Esophagus squamous epithelium (tissue), 5 donors: ENCODE data around the gene TRMT11. TPM values are rescaled to one million over a fixed set of nuclear protein-coding genes. Genes with fewer than 3 reads are reported as not detected.

Source experiments
- DNase-seq: peaks from one replicate; lab custom pipeline; 2025; lab: John Stamatoyannopoulos, UW
- H3K27ac ChIP-seq, 4 donors: fragments of 200-600 bp; sonication (generic); one replicate each; pipeline ENCODE4 v1.5.1; 2016 to 2019; ENCODE audit warnings: mild to moderate bottlenecking in 1 of 4
- H3K27me3 ChIP-seq, 4 donors: fragments of 200-600 bp; sonication (generic); 1 replicate in 3 of 4; 2 replicates in 1 of 4; pipeline versions ENCODE4 v1.5.1 to v1.6.0; 2017 to 2021; ENCODE audit warnings: antibody characterized with exemption in 1 of 4
- H3K36me3 ChIP-seq, 3 donors: fragments of 200-600 bp; sonication (generic); one replicate each; pipeline ENCODE4 v1.5.1; 2016 to 2019
- H3K4me1 ChIP-seq, 3 donors: fragments of 200-600 bp; sonication (generic); one replicate each; pipeline ENCODE4 v1.5.1; 2017 to 2019
- H3K4me3 ChIP-seq, 4 donors: fragments of 200-600 bp; sonication (generic); 1 replicate in 3 of 4; 2 replicates in 1 of 4; pipeline ENCODE4 v1.5.1; 2016 to 2019; ENCODE audit warnings: mild to moderate bottlenecking in 2 of 4, moderate library complexity in 1 of 4
- H3K9me3 ChIP-seq, 3 donors: fragments of 200-600 bp; sonication (generic); one replicate each; pipeline ENCODE4 v1.5.1; 2016 to 2019
- POLR2A ChIP-seq, 4 donors: fragments of 450-650 bp; IDR thresholded peaks; one replicate each; pipeline ENCODE4 v1.6.1; 2017; ENCODE audit warnings: antibody characterized with exemption in 4 of 4, mild to moderate bottlenecking in 4 of 4, moderate library complexity in 3 of 4
- WGBS, 2 donors: methylation state at CpG; one replicate each; pipeline ENCODE4 v1.1.5; 2018; 5-methylcytosine and 5-hydroxymethylcytosine counted together
- intact Hi-C: fragments of 100-400 bp; cut with DNase I; formaldehyde crosslinking; loops from one replicate; pipeline ENCODE4 v1.15.0; 2022
- total RNA-seq, 4 donors: library from RNA; depleted of rRNA; stranded (reverse); fragments of >200 nt; gene quantifications; one replicate each; pipeline ENCODE4 v1.1.0, GENCODE V29; 2016
- TF ChIP-seq, protein P1 (sequence below), 6 experiments: fragments of 450-650 bp in 4 of 6; fragments of 200-600 bp in 2 of 6; sonication (generic) in 2 of 6; IDR thresholded peaks; one replicate each; pipeline ENCODE4 v1.5.1; 2016 to 2019; ENCODE audit warnings: antibody characterized with exemption in 6 of 6, mild to moderate bottlenecking in 4 of 6, moderate library complexity in 4 of 6
- donor health status: DM: yes; HTN: yes; CAD: no.

The TRMT11 gene
- 10 to 100 TPM in 3 of 4 donors, 1 to 10 TPM in 1; 7.8 to 23.3 (median 17.2) TPM for total RNA-seq

DNA sequence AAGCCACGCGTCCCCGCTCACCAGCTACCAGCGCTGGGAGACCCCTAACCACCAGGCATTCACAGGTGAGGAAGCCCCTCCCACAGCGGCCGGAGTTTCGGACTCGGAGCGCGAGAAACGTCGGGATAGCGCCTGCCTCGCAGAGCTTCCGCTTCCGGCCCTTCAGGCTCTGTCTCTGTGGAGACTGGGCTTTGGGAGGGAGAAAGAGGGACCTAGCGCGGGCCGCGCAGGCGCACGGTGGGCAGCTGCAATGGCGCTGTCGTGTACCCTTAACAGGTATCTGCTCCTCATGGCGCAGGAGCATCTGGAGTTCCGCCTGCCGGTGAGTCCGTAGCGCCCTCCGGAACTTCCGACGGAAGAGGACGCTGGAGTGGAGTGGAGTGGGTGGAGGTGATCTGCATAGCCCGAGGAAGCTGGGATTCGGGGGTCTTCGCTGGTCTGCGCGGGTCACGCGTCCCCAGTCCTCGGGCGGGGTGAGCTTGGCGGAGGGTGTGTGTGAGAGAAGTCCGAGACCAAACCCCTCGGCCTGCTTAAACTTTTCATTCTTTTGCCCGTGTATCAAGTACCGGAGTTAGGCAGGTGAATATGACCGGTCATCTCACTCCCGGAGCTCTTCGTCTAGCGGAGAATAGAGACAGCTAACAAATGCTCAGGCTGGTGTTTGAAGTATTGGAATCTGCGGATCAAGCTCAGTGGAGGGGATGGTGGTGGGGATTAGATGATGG is at the start of gene TRMT11:
TRMT11 (plus strand) TSS at position 240 of the 725 bp plus-strand sequence; CDS start at position 251, 11 bp downstream.
- H3K9me3 ChIP-seq, result no peaks in the 10 kb centered on the region
- peaks cover 0 to 41% (median 11%) of the 10 kb centered on the region in 3 donors for H3K4me1 ChIP-seq
- peak in 3 of 4 donors; percentile 49 to 72 (median 57) for TF ChIP-seq POLR2A (IDR thresholded peaks at IDR 0.05)
- TF ChIP-seq, protein P1, sequence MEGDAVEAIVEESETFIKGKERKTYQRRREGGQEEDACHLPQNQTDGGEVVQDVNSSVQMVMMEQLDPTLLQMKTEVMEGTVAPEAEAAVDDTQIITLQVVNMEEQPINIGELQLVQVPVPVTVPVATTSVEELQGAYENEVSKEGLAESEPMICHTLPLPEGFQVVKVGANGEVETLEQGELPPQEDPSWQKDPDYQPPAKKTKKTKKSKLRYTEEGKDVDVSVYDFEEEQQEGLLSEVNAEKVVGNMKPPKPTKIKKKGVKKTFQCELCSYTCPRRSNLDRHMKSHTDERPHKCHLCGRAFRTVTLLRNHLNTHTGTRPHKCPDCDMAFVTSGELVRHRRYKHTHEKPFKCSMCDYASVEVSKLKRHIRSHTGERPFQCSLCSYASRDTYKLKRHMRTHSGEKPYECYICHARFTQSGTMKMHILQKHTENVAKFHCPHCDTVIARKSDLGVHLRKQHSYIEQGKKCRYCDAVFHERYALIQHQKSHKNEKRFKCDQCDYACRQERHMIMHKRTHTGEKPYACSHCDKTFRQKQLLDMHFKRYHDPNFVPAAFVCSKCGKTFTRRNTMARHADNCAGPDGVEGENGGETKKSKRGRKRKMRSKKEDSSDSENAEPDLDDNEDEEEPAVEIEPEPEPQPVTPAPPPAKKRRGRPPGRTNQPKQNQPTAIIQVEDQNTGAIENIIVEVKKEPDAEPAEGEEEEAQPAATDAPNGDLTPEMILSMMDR (IDR thresholded peaks at IDR 0.05), result peak in 2 of 6 experiments; percentile 8 to 13
- peak; percentile 10 for DNase-seq
- peak within 1 kb of the TSS; percentile 60 to 85 (median 76) for H3K4me3 ChIP-seq
- WGBS, 2 donors, result 0 to 1% methylated on average over 33 to 34 of the region's 52 CpGs
- H3K27me3 ChIP-seq, result no peaks in the 10 kb centered on the region
- peaks cover 0 to 10% (median 0%) of the 10 kb centered on the region in 3 donors for H3K36me3 ChIP-seq
- intact Hi-C loops, result no loop called here
- peak within 1 kb of the TSS; percentile 80 to 89 (median 89) for H3K27ac ChIP-seq

DNA sequence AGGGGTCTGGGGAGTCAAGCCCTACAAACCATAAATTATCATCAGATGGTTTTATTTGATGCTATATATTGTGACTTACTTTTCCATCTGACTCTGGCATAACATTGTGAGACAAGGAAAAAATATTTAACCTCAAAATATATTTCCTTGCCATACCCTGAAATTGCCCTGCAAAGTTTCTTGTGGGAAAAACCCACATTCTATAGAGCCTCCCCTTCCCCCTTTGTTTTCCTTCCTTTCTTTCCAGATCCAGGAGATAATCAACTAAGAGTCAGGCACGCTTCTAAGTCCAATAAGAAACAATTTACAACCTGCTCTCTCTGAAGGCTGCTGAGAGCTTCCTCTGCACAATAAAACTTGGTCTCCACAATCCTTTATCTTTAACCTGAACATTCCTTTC is 47.3 kb upstream of the TRMT11 start:
- intact Hi-C loops, result no loop called here
- Histone ChIP-seq H3K36me3 (no peaks in the 10 kb centered on the region), H3K9me3 (no peaks in the 10 kb centered on the region), H3K27ac (no peak overlapping the region), H3K4me3 (no peak overlapping the region), H3K27me3 (no peaks in the 10 kb centered on the region), H3K4me1 (peaks cover 6 to 44% (median 22%) of the 10 kb centered on the region in 3 donors)
- TF ChIP-seq POLR2A (IDR thresholded peaks at IDR 0.05), result no peak
- TF ChIP-seq, protein P1 (IDR thresholded peaks at IDR 0.05), result no peak
- DNase-seq, result no peak
- WGBS, 2 donors, result 54 to 75% methylated on average over 1 of the region's 1 CpG

DNA sequence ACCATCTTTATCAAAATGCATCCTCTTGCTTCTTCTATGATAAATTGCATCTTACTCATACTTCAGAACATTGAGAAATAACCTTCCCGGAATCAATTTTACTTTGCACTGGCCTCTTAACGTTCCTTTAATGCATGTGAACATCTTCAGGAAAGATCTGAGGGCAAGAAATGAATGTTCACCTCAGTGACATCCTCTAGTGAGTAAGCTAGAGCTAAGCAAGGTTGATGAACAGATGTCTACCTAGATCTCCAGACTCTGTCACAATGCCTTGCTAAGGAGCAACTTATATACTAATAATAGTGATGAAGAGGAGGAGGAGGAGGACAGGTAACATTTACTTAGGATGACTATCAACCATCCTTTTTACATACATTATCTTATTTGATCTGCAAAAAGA is 46.5 kb upstream of the TRMT11 start:
- Histone ChIP-seq H3K27ac (peak overlapping the region in 2 of 4 donors; percentile 84 to 87), H3K9me3 (no peaks in the 10 kb centered on the region), H3K27me3 (no peaks in the 10 kb centered on the region), H3K4me3 (no peak overlapping the region), H3K36me3 (no peaks in the 10 kb centered on the region), H3K4me1 (peaks cover 6 to 51% (median 27%) of the 10 kb centered on the region in 3 donors)
- 14 to 50% methylated on average over 2 of the region's 2 CpGs for WGBS, 2 donors
- TF ChIP-seq, protein P1 (IDR thresholded peaks at IDR 0.05), result no peak
- TF ChIP-seq POLR2A (IDR thresholded peaks at IDR 0.05), result no peak
- intact Hi-C loops, result no loop called here
- DNase-seq, result no peak

DNA sequence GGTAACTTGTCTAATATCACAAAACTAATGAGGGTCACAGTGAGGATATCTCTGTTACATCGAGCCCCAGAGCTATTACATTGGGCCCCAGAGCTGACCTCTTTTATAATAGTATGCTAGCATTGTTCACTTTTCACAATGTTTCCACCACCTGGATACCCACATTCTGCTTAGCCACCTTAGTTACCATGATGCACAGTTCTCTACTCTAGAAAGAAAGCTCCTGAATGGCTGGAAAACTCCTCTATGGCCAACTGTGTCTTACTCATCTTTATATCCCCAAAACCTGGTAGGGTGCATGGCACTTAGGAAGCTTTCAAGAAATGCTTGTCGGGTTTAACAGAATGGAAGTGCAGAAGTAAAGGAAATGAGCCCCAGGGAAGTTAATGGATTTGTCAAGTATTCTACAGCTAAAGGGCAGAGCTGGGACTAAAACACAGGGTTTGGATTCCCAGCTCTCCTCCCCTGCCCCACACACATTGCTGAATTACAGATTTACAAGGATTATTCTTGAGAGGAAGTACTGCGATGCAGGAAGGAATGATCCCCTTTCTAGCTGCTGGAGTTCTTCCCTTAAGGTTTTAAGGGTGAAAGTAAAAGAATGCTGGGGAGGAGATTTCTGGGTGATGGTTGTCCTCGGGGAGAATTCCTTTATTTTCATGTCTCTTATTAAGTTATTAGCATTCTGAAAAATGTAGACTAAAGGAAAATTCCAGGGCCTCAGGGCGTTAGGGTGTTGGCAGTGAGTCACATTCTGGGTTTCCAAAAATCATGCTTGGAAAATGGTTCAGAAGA is 45.9 kb upstream of the TRMT11 start:
- DNase-seq, result no peak
- TF ChIP-seq, protein P1 (IDR thresholded peaks at IDR 0.05), result no peak
- no peak for TF ChIP-seq POLR2A (IDR thresholded peaks at IDR 0.05)
- Histone ChIP-seq H3K4me1 (peaks cover 6 to 58% (median 31%) of the 10 kb centered on the region in 3 donors), H3K36me3 (no peaks in the 10 kb centered on the region), H3K4me3 (no peak overlapping the region), H3K27ac (peak overlapping the region; percentile 23 to 87 (median 80)), H3K27me3 (no peaks in the 10 kb centered on the region), H3K9me3 (no peaks in the 10 kb centered on the region)
- 22 to 29% methylated on average over 5 of the region's 5 CpGs for WGBS, 2 donors
- intact Hi-C loops, result no loop called here
